ENCODE measurements around the gene CD300C. TPM values are rescaled to one million over a fixed set of nuclear protein-coding genes. Genes with fewer than 3 reads are reported as not detected.
"Not testable (repeated sequence)": the region's sequence is repeated elsewhere in the genome, so short reads cannot be mapped to it uniquely, and the experiment has no call there.

CD300C gene
- total RNA-seq, 6 donors from 2014 or later, result 0.98 to 19.4 (median 9.7) TPM

GRCh38 chr17:74563358-74563757 is 17.4 kb upstream of the CD300C start:
- Histone ChIP-seq H3K4me3 (no peak overlapping the region), H3K27ac (no peak overlapping the region), H3K36me3 (no peaks in the 10 kb centered on the region), H3K9me3 (no peaks in the 10 kb centered on the region), H3K4me1 (no peaks in the 10 kb centered on the region), H3K27me3 (no peaks in the 10 kb centered on the region)
- DNase-seq (no peak), ATAC-seq (ENCODE audit: low FRiP score in 2 of 2) (no peak)
- 81 to 93% methylated on average over 1 of the region's 1 CpG for WGBS, 2 donors
- TF ChIP-seq POLR2A (IDR thresholded peaks at IDR 0.05), result no peak
- TF ChIP-seq POLR2AphosphoS5 (IDR thresholded peaks at IDR 0.05), result no peak
- TF ChIP-seq EP300 (IDR thresholded peaks at IDR 0.05), result no peak
- TF ChIP-seq CTCF (IDR thresholded peaks at IDR 0.05), result no peak

DNA sequence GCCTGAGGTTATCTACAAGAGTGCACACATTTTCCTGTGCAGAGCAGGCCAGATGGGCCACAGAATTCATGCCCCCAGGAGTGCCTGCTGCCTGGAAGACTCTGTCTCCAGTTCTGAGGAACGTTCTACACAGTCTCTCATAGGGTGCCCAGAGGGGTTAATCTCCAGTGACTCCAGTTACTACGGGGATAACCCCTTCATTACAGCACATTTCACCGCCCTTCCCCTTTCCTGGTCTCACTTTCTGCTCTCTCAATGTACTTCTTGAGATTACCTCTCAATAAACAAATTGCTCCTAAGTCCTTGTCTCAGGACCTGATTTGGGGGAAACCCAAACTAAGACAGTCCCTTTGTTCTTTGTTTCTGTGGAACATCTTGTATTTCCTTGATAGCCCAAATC is 15.7 kb upstream of the CD300C start:
- DNase-seq (no peak), ATAC-seq (ENCODE audit: low FRiP score in 2 of 2) (no peak)
- no peak for TF ChIP-seq POLR2A (IDR thresholded peaks at IDR 0.05)
- no peak for TF ChIP-seq POLR2AphosphoS5 (IDR thresholded peaks at IDR 0.05)
- no peak for TF ChIP-seq EP300 (IDR thresholded peaks at IDR 0.05)
- no peak for TF ChIP-seq CTCF (IDR thresholded peaks at IDR 0.05)
- no peak overlapping the region for H3K4me3 ChIP-seq
- no peaks in the 10 kb centered on the region for H3K9me3 ChIP-seq
- H3K27me3 ChIP-seq, result no peaks in the 10 kb centered on the region
- H3K27ac ChIP-seq, result no peak overlapping the region
- H3K4me1 ChIP-seq, result no peaks in the 10 kb centered on the region
- H3K36me3 ChIP-seq, result no peaks in the 10 kb centered on the region
- WGBS, 2 donors, result 50 to 53% methylated on average over 3 of the region's 3 CpGs

DNA sequence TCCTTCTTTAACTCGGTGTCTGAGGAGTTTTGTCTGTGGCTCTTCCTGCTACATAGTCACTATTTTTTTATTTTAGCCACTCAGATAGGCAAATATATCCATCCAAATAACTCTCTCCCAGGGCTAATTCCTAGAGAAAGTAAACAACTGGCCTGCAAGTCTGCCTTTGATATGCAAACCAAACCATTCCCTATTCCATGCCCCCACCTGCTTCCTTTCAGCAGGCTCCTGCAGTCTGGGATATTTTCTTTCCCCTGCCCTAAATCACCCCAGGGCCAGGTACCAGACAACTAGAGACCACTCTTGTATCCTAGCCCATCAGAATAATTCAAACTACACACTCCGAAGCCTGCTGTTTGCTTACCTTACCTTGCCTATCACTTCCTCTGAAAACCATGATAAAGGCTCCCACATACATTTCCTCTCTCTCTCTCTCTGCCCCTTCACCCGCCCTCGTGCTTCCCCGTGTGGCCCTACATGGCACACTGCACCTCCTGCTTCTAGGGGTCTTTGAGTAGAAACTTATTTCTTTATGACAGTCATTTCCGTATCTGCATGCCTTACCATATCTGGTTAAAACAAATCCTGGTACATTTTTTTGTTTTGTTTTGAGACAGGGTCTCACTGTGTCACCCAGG is 13.1 kb upstream of the CD300C start:
- DNase-seq, result no peak
- no peaks in the 10 kb centered on the region for H3K27me3 ChIP-seq
- WGBS, 2 donors, result 56% methylated on average over 6 of the region's 6 CpGs
- H3K4me1 ChIP-seq, result no peaks in the 10 kb centered on the region
- H3K36me3 ChIP-seq, result no peaks in the 10 kb centered on the region
- no peak for ATAC-seq (ENCODE audit: low FRiP score in 2 of 2)
- no peak overlapping the region for H3K27ac ChIP-seq
- H3K9me3 ChIP-seq, result no peaks in the 10 kb centered on the region
- no peak overlapping the region for H3K4me3 ChIP-seq
- TF ChIP-seq EP300 (IDR thresholded peaks at IDR 0.05), result no peak
- no peak for TF ChIP-seq CTCF (IDR thresholded peaks at IDR 0.05)
- TF ChIP-seq POLR2AphosphoS5 (IDR thresholded peaks at IDR 0.05), result no peak
- no peak for TF ChIP-seq POLR2A (IDR thresholded peaks at IDR 0.05)

GRCh38 chr17:74558402-74558801 is 12.5 kb upstream of the CD300C start:
- ATAC-seq (ENCODE audit: low FRiP score in 2 of 2); H3K36me3 ChIP-seq; H3K4me3 ChIP-seq; H3K9me3 ChIP-seq; H3K27me3 ChIP-seq; H3K4me1 ChIP-seq; H3K27ac ChIP-seq; DNase-seq: not testable (repeated sequence)
- 72 to 78% methylated on average over 4 of the region's 4 CpGs for WGBS, 2 donors

- H3K27me3 ChIP-seq, result no peaks in the 10 kb centered on the region
- 54 to 73% methylated on average over 7 of the region's 7 CpGs for WGBS, 2 donors
- DNase-seq (no peak), ATAC-seq (ENCODE audit: low FRiP score in 2 of 2) (no peak)
- H3K4me1 ChIP-seq, result no peaks in the 10 kb centered on the region
- H3K9me3 ChIP-seq, result no peaks in the 10 kb centered on the region
- H3K27ac ChIP-seq, result no peak overlapping the region
- no peak for TF ChIP-seq EP300 (IDR thresholded peaks at IDR 0.05)
- no peak for TF ChIP-seq CTCF (IDR thresholded peaks at IDR 0.05)
- TF ChIP-seq POLR2AphosphoS5 (IDR thresholded peaks at IDR 0.05), result no peak
- no peak for TF ChIP-seq POLR2A (IDR thresholded peaks at IDR 0.05)
- H3K36me3 ChIP-seq, result no peaks in the 10 kb centered on the region
- H3K4me3 ChIP-seq, result no peak overlapping the region
Measured at GRCh38 chr17:74555427-74555940, 9.6 kb upstream of the CD300C start.

All from upper lobe of left lung (tissue), 6 donors.